GM19238 (cell line): ENCODE results near the gene RNF4.
A peak's percentile ranks its signal among the peaks of the same experiment; 100 is the strongest.
"Not testable (repeated sequence)": the region's sequence is repeated elsewhere in the genome, so short reads cannot be mapped to it uniquely, and the experiment has no call there.

Experiments
- DNase-seq: peaks from one replicate; pipeline ENCODE4 v3.0.0; 2011; ENCODE audit warnings: low spot score; ENCODE audit not compliant: insufficient read length

RNF4 gene

DNA sequence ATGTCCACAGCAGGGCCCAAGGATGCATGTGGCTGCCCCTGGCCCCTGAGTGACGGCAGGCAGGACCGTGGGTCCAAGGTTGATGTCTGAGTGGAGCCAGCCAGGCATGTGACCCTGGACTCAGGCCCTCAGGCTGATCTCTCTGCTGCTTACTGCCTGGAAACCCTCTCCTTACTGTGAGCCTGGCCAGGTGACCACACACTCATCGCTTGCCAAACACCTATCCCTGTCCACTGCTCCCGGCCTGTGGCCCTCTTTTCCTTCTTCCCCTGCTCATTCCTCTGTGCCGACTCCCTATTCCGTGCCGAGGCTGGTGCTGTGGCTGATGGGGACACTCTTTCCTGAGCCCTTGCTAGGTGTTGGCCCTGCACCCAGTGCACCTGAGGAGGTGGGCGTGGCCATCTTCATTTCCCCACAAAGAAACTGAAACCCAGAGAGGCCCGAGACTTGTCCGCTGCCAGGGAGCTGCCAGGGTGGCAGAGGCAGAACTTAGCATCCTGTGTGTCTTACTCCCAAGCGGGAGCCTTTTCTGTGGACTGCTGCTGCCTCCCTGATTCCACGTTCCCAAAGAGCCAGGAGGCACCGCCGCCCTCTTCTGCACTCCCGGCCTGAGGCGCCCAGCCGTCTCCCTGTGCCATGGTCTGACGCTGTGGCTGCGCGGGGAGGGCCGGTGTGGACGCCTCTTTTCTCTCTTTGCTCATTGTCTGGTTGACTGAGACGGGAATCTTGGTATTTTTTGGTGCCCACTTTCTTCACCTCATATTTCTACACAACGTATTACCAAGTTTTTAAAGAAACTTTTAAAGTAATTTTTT is 11.2 kb upstream of the RNF4 start:
- DNase-seq, result no peak

DNA sequence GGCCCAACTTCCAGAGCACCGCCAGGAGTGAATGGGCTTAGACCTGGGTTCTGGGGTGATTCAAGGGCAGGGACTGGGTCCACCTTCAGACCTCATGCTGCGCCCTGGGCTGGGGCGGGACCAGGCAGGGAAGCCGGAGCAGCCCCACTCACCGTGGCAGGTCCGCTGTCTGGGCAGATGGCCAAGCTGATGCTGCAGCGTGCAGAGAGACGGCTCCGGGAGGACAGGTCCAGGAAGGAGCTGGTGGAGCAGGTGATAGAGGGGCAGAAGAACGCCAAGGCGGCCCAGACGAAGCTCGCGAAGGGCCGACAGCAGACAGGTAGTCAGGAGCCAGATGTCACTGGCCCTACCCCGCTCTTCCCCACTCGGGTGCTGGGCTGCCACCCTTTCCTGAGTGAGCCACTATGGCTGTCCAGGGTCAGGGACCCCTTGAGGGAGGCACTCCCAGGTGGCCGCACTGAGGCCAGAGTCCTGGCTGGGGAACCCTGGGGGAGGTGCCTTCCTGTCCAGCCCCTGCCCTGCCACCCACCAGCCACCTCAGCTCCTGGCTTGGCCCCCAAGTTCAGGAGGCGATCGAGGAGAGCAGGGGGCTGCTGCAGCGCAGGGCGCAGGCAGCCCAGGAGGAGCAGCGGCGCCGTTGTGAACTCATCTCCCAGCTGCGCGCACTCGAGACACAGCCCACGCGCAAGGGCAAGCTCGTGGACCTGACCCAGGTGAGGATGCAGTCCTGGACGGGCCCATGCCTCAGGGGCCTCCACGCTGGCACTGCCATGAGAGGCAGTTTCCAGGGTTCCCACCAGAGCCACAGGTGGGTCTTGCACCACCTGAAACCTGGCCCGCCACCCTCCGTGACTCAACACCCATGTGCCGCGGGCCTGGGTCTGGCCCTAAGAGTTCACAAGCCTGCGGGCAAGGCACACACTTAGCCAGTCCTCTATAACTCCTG is 10.1 kb upstream of the RNF4 start:
- DNase-seq, result no peak

DNA sequence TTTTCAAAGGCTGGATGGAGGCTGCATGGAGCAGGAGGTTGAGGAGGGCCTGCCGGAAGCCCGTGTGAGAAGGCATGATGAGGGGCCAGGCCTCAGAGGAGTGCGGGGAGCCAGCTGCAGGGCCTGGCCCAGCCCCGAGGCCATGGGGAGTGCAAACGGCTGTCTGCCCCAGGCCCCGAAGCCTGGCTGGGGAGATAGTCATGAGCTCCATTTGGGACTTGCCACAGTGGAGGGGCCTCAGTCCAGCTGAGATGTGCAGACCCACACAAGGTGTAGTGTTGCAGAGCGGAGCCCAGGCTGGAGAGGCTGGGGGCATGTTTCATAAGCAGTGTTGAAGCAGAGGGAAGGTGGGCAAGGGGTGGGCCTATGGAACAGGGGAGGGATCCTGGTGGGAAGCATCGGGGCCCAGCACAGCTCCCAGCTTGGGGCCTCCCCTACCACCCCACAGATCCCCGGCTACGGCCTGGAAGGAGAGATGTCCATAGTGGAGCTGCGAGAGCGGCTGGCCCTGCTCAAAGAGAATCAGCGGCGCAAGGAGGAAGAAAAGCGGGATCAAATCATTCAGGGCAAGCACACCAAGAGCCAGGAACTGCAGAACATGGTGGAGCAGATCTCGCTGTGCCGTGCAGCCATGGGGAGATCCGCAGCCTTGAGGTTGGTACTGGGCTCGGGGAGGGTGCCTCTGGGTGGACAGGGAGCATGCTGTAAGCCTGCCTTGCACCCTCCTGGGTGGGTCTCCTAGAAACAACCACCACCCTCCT is 9.1 kb upstream of the RNF4 start:
- DNase-seq, result no peak

DNA sequence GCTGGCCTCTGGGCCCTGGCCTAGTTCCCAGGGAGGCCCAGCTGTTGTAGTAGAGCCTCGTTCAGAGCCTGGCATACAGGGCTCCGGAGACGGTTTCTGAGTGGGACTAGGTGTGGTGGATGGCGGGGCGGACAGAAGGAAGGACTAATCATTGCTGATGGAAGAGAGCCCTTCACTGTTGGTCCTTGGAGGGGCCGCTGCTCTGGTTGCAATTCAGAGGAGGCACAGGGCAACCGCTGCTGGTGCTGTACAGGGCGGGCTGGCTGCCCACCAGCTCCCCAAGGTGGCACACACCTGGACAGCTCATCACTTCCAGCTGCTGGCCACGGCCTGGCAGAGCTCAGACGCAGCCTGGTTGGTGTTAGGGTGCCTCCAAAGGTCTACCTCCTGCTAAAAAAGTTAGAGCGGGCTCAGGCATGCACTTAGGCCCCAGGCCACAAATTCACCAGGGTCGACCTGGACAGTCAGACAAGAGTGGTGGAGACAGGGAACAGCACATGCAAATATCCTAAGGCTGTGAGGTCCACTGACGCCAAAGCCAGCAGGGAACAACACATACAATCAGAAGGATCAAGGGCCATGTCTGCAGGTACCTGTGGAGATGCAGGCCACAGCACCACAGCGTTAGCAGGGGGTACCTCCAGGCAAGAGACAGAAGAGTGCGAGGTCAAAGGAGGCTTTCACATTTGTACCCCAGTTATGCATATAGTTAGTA is 7.5 kb upstream of the RNF4 start:
- no peak for DNase-seq

DNA sequence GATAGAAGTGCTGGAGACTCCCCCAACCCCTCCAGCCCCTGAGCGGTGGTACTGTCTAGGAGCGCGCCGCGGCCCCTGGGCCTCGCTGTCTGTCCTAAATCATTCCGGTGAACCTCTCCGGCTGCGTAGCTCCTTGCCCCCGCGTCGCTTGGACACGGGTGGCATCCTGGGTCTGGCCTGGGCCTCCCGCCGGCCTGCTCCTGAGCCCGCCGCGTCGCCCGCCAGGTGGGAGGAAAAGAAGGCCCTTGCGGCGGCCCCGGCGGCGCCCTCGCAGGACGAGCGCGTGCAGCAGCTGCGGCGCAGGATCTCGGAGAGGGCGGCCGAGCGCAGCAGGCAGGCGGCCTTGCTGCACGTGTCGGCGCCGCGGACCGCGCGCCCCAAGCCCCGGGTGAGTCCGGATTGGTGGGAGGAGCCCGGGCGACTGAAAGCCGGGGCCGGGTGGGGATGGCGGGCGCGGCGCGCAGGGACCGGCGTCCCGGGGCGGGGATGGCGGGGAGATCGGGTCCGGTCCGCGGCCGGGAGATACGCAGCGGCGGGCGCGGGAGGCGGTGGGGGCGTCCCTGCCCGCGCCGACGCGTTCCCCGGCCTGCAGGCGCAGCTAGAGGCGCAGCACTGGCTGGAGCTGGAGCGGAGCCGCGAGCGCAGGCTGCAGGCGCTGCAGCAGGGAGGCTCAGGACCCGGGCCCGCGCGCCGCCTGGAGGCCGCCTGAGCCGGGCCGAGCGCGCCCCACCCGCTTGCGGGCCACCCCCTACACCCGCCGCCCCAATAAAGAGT is 6.5 kb upstream of the RNF4 start:
- peak; percentile 85 for DNase-seq

DNA sequence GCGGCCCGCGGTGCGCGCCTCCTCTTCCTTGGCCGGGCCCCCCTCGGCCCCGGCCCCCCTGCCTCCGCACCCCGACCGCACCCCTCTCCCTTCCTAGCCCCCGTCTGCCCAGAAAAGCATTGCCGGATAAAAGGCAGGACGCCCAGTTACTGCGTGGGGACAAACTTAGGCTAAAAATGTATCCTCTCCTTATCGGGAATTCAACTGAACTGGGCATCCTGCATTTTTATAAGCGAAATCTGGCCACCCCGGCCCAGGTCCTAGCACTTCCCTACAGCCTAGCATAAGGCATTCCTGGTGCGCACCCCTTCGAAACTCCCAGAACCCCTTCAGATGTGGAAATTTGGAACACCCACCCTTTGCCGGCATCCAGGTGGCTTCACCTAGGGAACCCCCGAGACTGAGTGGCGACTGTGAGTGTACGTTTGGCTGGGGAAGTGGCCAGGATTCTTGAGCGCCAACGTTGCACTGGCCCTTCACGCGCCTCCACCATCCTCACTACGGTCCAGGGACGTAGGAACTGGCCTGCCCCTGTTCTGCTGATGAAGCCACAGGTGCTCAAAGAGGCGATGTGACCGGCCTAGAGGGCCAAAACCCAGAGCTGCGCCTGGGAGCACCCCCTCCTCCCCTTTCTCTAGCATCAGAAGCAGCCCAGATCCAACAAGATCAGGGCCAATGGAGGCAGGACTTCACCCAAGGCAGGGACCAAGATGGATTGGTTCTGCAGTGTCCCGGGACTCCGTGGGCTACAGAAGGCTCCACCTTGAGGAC is 5.7 kb upstream of the RNF4 start:
- no peak for DNase-seq

DNA sequence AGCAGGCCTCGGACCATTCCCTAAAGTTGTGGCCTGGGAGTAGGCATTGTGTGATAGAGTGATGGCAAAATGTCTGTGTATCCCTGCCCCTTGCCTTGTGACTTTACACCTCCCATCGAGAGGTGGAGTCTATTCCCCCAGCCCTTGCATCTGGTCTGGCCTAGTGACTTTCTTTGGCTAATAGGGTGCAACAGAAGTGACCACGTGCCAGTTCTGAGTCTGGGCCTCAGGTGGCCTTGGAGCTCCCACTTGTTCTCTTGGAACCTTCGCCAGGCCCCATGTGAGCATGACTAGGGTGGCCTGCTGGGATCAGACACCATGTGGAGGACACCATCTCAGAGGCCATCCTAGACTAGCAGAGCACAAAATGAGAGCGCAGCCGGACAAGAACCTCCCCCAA is 3.9 kb upstream of the RNF4 start:
- no peak for DNase-seq

DNA sequence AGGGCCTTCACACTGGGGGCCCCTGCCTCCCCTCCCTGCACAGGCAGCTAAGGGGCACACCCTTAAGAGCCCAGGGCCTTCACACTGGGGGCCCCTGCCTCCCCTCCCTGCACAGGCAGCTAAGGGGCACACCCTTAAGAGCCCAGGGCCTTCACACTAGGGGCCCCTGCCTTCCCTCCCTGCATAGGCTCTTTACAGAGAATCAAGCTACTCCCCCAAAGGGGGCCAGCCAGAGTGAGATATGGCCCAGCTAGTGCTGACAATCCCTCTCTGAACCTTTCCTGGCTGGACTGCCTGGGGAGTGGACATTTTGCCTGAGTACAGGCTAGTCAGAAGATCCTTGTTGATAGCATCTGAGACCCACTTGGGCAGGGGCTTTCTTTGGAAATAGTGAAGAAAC is 3.4 kb upstream of the RNF4 start:
- not testable (repeated sequence) for DNase-seq

DNA sequence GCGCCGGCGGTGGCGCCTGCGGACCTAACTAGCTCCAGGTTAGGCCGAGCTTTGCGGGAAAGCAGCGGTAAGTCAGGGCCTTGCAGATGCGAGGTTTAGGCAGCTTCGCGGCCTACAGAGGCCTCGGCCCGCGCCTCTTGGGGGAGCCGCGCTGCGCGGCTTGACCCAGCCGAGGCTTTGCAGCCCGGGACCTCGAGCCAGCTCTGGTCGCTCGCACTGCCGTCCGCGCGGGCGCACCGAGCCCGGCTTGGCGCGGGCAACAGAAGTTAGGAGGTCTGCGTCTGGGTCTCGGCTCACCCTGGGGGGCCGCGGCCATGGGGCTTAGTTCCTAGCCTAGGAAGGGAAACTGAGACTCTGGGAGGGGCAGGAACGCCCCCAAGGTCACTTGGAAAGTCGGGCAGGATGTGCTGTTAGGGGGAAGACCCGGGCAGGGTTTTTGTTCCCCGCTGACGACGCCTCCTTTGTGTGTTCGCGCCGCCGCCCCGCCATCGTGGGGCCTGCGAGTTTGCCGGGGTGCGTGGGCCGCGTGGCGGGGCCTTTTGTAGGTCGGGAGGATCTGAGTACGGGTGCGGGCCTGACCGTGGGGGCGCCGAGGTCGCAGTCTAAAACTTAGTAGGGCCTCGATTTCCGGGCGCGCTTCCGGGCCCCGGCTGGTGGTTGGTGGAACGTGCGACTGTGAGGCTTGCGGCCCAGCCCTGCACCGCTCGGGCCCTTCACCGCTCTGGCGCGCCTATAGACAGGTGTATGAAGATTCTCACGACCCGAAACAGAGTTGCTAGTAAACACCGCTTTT is 482 bp downstream of the RNF4 start:
- peak; percentile 80 for DNase-seq

DNA sequence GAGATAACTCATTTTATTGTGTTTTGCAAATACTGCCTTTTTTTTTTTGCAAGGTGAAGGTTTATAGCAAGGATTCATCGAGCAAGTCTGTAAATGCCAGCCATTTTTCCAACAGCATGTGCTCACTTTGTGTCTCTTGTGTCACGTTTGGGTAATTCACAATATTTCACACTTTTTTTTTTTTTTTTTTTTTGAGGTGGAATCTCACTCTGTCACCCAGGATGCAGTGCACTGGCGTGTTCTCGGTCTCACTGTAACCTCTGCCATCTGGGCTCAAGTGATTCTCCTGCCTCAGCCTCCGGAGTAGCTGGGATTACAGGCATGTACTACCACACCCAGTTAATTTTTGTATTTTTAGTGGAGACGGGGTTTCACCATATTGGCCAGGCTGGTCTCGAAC is 1.9 kb downstream of the RNF4 start:
- DNase-seq, result no peak

DNA sequence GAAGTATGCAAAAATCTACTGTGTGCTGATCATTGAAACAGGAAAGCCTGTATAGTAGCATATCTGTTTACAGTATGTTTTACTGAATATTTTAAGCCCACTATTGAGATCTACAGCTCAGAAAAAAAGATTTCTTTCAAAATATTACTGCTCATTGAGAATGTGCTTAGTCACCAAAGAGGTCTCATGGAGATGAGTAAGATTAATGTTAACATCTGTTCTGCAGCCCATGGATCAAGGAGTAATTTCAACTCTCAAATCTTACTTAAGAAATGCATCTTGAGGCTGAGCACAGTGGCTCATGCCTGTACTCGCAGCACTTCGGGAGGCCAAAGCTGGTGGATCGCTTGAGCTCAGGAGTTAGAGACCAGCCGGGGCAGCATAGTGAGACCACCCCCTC is 3.3 kb downstream of the RNF4 start:
- DNase-seq, result no peak

DNA sequence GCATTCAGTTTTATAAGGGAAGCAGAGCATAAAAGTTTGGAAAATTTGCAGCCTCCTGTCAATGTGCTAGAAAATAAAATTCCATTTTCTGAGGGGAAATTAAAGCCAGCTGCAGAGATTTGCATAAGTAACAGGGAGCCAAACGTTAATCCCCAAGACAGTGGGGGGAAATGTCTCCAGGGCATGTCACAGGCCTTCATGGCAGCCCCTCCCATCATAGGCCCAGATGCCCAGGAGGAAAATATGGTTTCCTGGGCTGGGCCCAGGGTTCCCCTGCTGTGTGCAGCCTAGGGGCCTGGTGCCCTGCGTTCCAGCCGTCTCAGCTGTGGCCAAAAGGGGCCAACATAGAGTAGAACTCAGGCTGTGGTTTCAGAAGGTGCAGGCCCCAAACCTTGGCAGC is 9.3 kb downstream of the RNF4 start:
- no peak for DNase-seq

DNA sequence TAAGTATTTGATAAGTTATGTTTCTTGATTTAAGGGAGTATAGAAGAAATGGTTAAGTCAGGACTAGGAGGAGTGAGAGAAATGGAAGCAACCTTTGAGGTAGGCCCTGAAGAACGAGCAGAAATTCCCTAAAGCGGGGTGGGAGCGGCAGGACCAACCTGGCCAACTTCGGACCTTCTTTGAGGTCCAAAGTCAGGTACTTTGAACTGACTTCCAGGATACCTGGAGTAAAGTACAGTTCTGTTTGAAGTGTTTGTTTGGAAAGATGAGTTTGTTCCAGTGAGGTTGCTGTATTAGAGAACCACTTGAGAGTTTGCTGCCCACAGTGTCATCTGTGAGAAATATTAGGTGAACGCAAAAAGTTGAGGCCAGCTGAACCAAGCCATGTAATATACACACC is 11.7 kb downstream of the RNF4 start:
- no peak for DNase-seq

DNA sequence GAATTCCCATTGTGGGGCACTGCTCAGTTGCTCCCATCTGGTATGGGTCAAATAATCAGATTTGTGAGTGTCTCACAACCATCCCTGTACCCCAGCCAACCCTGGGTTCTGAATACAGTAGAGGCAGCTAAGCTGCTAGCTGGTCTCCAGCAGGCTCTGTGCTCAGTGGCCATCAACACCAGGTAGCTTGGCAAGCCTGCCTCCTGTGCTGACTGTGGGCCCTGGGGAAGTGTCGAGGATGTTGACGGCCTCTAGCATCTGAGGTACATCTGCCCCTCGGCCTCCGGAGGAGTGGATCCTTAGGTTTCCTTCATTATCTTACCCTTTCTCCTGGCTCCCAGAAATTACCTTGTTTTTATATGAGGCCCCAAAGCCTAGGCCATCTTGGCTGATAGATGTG is 13.3 kb downstream of the RNF4 start:
- DNase-seq, result no peak

DNA sequence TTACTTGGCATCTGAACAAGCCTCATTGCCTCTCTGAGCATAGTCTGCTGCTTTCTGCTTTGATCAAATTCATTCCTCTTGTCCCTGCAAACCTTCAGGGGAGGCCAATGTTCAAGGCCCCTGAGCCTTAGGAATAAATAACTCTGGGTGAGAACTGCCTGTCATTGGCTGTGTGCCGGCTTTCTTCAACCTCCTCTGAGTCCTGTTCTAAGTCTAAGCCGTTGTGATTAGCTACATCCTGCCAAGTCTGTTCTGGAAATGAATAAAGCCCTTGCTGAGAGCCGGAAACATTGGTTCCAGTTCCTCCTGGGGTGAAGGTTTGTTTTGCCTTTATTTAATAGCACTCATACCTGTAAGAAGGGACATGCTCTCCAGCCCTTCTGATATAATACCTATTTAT is 13.8 kb downstream of the RNF4 start:
- peak; percentile 49 for DNase-seq

DNA sequence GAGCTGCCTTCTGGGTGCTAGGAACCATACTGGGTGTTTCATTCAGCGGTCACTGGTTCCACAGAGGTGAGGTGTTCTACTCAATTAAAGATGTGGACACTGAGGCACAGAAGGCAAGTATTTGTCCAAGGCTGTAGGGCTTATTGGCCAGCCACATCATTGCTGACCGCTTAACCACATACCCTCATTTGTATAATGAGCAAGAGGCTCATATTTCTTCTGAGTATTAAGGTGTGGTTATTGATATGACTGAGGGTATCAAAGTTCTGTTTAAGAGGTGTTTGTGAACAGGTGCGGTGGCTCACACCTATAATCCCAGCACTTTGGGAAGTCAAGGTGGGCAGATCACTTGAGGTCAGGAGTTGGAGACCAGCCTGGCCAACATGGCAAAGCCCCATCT is 14.3 kb downstream of the RNF4 start:
- DNase-seq, result no peak

DNA sequence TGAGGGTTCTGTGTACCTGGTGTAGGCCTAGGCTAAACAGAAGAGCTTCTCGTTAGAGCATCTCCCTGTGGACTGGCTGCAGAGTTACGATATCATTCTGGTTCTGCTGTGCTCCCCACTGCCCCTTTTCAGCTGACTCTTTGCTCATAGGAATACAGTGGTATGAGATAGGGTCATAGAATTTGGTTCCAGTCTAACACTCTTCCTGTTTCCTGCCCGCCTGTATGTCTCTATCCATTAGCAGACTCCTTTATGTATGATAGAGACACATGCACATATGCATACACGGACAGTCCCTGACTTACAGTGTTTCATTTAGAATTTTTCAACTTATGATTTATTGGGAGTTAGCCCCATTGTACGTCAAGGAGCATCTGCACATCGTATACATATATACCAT is 15.3 kb downstream of the RNF4 start:
- DNase-seq, result no peak

DNA sequence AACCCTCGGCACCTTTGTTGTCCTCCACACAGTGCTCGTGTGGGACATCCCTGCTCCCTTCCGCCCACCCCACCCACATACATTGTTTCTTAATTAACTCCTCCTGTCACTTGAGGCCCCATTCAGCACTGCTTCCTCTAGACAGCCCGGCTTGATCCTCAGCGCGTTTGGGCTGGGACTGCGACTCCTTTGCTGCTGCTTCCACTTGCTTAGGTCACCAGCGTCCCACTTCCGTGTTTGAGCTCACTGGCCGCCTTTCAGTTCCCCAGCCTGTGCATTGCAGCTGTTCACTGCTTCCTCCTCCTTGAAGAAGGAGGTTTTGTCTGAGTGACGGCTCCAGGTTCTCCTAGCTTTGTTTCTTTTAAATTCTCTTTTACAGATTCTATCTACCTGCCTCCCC is 16.1 kb downstream of the RNF4 start:
- peak; percentile 71 for DNase-seq

DNA sequence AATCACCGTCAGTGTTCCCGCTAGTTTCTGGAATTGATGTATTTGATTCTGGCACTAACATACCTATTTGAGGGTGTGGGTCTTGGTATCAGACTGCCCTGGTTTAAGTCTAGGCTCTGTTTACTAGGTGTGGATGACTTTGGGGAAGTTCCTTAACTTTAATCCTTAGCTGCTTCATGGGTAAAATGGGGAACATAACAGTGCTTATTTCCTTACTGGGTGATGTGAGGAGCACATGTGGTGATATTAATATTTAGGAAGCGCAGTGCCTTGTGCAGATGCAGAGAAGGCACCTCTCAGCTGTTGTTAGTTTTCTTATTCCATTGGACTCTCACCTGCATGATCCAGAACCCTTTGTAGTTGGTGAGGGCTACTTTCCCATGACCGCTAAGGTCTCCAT is 17.1 kb downstream of the RNF4 start:
- no peak for DNase-seq
